ENCODE measurements around the gene LEFTY2.
"Not testable (repeated sequence)": the region's sequence is repeated elsewhere in the genome, so short reads cannot be mapped to it uniquely, and the experiment has no call there.

The LEFTY2 gene

DNA sequence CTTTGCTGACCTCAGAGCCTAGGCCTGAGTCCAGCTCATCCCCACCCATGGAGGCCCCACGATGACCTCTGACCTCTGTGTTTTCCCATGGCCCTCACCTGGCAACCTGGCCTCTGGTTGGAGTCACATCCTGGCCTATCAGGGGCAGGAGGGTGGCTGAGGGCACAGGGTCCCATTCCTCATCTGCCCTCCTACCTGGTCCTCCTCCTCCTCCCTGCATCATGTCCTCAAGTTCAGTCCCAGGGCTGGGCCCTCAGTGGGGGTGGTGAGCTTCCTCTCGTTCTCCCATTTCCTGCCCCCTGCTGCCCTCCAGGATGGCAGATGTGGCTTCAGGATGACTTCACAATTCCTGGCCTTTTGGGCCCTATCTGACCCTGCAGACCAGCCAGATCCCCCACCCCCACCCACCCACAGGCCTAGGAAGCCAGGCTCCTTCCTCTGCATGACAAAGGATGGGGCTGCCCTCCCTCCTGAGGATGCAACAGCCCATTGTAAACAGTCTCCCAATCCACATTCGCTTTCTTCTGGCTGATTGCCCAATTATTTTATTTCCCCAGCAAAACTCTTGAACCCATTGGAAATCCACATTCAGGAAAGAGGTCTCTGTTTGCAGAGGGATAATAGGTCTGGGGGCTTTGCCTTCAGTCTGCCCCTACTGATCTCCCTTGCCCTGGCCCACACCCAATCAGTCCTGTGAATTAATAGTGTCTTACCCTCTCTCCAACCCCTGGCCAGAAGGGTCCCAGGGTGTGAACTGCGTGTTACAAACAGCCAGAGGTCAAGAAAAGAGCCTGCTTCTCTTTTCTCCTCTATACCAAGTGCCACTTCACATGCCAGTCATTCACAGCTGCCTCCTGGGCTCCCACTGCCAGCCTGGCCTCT, 41.7 kb downstream of the LEFTY2 start:
- no peak for DNase-seq

DNA sequence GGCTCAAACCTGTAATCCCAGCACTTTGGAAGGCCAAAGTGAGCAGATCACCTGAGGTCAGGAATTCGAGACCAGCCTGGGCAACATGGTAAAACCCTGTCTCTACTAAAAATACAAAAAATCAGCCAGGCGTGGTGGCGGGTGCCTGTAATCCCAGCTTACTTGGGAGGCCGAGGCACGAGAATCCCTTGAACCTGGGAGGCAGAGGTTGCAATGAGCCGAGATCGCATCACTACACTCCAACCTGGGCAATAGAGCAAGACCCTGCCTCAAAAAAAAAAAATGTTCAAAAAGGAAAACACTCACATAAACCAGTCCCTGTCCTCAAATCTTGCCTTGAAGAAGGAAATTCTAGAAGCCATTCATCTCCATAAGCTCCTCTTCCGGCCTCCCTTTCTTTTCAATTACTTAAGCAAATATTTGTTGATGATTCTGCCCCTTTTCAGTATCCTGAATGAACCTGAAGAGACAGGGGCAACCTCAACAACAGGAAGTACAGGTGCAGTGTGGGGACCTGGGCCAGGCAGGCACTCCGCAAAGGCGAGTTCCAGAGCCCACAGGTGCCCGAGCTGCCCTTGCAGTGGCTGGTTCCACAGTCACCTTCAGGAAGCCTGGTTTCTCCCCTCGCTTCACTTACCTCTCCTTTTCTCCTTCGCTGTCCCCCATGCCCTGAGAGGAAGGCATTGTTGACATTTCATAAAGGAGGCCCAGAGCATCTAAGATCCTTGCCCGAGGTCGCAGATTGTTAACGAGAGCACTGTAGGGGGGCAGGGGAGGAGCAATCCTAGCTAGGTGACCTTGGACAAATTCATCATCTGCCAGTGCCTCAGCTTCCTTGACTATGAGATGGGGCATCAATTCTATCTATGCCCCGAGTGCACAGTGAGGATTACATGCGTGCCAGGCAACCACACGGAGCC, 43.2 kb downstream of the LEFTY2 start:
- no peak for DNase-seq

DNA sequence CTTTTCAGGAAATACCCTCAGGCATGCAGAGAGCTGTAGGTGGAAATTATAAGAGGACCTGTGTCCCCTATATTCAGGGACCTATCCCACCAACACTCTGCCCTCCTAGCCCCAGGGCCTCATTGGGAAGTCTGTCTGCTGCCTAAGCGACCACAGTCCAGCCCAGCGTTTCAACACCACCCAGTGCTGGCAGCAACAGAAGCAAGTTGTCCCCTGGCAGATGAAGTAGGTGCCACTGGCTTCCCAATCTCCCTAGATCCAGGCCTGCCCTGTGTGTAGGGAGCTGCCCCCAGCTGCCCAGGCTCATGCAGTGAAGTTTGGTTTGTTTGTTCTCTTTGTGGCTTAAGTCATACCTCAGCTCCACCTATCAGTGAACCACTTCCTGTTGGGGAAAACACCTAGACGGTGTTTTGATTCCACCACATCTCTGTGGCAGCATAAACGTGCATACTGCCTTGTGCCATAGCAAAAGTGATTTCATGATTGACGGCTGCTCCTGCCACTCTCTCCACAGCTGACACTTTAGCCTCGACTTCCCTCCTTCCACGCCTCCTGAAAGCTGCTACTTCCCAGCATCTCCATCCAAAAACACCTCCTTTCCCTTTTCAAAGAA, 44.0 kb downstream of the LEFTY2 start:
- DNase-seq: peak; percentile 17 to 71

DNA sequence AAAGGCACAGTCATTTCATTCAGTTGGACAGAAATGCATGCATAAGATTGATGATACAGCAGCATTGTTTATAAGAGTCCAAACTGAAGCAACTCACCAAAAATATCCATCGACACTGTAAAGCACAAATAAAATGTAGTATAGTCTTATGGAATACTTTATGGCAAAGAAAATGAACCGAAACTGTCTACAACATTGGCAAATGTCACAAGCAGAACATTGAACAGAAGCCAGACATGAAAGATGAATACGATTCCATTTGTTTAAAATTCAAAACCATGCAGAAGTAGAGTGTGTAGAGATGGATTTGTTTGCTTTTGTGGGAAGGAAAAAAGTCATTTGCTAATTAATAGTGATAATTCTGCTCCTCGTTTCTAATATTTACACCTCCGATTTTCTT, 44.5 kb downstream of the LEFTY2 start:
- no peak for DNase-seq

DNA sequence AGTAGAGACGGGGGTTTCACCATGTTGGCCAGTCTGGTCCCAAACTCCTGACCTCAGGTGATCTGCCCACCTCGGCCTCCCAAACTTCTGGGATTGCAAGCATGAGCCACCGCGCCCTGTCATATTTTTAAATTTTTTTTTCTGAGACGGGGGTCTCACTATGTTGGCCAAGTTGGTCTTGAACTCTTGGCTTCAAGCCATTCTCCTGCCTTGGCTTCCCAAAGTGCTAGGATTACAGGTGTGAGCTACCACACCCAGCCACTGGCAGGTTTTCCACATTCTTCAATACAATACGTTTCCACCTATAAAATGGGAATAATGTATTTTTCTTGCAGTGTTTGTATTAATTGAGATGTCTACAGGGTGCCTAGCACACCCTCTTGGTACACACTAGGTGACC, 48.7 kb downstream of the LEFTY2 start:
- DNase-seq: no peak

DNA sequence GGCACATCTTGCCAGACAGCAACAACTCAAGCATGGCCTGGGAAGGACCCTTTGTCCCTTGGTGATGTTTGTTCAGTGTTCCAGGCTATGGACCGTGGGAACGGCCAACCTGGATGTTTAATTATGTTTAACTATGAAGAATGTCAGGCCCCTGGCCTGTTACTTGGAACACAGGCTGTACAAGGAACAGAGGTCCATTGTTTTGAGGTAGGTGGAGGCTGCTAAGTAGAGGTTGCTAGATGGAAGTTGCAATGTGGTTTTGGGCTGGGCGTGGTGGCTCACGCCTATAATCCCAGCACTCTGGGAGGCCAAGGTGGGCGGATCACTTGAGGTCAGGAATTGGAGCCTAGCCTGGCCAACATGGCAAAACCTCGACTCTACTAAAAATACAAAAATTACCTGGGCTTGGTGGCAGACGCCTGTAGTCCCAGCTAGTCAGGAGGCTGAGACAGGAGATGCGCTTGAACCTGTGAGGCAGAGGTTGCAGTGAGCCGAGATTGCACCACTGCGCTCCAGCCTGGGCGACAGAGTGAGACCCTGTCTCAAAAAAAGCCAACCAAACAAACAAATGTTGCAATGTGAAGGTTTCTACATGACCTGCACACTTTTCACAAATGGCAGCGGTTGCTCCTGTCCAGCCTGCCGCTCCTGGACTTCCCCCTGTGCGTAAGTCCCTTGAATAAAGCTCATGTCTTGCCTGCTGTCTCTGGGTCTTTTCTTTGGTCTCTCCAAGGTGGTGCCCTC, 49.6 kb downstream of the LEFTY2 start:
- no peak for DNase-seq

DNA sequence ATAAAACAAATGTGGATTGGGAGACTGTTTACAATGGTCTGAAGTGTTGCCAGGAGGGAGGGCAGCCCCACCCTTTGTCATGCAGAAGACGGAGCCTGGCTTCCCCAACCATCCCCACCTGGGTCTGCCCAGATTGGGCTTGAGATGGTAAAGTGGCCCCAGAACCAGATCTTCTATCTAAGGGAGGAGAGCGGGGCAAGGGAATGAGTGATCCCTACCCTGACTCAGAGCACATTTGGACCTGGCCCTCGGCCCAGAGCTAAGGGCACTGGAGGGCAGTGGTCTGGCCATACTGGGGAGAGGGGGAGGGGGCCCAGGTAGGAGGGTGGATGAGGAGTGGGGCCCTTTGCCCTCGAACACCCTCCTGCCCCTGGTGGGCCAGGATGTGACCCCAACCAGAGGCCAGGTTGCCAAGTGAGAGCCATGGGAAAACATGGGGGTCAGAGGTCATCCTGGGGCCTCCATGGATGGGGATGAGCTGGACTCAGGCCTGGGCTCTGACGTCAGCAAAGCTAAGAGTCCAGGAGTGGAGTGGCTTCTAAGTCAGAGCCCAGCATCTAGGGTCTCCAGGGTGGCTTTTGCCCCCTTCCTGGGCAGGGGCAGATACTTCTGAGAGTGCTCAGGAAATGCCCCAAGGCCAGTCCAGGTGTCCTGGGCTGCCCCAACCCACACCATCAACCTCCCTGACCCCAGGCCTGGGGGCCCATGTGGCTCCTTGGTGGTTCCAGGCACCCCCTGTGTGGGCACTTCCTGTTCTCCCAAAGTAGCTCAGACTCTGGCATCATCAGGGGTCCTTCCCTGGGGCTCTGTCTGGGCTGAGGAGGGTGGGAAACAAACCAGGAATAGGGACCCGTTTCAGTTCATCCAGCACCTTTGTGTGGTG, 50.4 kb downstream of the LEFTY2 start:
- no peak for DNase-seq

DNA sequence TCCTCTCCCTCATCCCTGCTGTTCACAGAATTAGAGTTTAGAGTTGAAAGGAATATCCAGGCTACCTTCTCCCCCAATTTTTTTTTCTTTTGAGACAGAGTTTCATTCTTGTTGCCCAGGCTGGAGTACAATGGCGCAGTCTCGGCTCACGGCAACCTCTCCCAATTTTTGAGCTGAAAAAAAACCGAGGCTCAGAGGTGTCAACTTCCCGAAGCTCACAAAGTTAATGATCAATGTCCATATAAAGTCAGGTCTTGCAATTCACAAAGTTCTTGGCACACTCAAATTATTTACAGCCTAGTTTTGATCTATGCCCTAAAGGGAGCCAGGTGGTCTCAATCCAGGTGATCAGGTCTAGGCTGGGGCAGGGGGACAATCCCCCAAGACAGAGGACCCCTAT, 51.3 kb downstream of the LEFTY2 start:
- DNase-seq: no peak

DNA sequence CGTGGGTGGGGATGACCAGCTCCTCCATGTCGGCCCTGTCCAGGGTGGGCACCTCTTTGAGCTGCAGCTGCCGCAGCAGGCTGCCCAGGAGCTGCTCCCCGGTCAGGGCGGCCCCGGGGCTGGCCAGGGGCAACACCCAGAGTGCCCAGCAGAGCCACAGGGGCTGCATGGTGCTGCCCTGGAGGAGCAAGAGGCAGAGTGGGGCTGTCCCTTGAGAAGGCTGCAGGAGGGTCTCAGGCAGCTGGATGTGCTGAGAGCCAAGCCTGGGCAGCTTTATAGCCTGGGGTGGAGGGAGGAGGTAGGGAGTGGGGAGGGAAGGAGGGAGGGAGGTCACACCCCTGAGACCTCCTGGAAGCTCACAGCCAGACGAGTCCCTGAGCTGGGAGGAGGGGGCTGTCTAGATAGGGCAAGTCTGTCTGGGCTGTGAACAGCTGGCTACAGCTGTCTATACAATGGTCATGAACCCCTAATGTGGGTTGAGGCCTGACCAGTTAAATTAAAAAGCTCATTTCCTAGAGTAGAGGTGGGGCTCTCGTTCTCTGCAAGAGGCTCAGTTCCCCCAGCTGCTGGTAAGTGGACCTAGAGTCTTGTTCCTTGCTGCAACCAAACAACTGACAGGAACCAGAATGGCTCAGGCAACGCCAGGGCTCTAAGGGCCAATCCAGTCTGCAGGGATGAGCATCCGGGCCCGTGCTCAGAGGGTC, 52.0 kb downstream of the LEFTY2 start, which contains the start of gene LEFTY1:
Gene LEFTY1 (minus strand): TSS at position 249 of the 704 bp plus-strand sequence. CDS start 80 bp downstream, at position 169.
- no peak for DNase-seq

DNA sequence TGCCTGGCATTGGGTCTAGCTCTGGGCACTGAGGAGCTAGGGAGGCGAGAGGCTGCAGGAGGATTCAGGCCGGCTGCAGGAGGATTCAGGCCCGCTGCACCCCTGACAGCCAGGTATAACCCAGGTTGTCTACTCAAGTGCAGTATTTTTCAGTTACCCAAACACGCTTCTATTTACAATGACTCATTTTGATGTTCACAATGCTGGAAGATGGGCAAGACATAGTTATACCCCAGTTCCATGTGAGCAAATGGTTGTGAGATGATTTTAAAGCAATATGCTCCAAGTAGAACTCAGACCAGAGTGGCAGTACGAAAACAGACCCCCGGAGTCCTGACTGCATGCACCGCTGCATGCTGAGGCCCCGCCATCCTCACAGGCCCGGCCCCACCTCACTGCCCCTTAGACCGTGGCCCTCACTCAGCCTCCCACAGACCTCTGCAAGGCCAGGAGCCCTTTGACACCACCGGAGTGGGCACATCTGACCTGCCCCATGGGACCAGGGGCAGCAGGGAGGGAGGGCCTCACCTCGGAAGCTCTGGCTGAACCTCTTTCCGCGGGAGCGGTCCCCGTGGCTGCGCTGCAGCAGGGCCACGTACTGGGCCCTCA, 52.6 kb downstream of the LEFTY2 start:
- DNase-seq: no peak

DNA sequence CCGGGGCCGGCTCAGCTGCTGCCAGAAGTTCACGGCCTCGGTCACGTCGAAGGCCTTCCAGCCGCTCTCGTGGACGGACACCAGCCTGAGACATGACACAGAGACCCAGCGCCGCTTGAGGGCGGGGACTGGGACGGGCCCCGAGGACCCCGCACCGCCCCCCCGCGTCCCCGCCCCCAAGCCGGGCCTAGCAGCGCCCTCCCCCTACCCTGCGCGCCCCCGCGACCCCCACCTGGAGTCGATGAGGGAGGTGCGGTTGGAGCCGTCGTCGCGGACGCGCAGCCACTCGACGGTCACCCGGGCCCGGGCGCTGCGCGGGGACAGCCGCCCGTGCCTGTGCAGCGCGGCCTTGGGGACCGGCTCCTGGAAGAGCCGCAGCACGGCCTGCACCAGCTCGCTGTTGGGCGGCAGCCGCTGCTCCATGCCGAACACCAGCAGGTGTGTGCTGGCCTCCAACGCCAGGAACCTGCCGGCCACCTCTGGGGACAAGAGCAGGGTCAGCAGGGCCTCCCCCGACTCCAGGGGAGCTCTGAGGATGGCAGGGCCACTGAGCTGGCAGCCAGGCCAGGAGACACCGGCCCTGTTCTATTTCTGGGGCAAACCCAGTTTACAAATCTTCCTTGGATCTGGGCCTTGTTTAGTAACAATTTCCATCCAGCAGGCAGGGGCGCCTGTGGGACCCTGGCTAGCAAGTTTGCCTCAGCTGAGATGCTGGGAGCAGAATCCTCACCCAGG, 53.3 kb downstream of the LEFTY2 start:
- DNase-seq: not testable (repeated sequence)

DNA sequence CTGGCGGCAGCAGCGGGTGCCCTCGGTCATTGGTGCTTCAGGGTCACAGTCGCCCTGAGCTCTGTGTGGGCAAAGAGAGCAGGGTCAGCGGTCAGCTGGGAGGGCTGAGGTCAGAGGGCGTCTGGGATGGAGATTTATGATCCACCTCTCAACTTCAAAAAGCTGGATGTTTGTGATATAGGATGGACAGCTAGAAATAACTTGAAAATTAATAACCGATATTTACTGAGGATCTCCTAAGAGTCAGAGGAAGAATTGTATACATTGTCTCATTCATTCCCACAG, 54.0 kb downstream of the LEFTY2 start:
- DNase-seq: no peak
